Mesothelial cell of epicardium (in vitro differentiated cells): ENCODE data around the gene PYM1. TPM values are rescaled to one million over a fixed set of nuclear protein-coding genes. Genes with fewer than 3 reads are reported as not detected.

Experiments used
- DNase-seq, 2 experiments: peaks; one replicate each; pipeline ENCODE4 v3.0.0; 2021; ENCODE audit warnings: low spot score in 2 of 2; ENCODE audit not compliant: unreplicated experiment in 2 of 2
- H3K27ac Mint-ChIP-seq: 2 replicates; pipeline ENCODE4 v1.8.0; 2021; ENCODE audit warnings: mixed read lengths
- H3K27me3 Mint-ChIP-seq: 2 replicates; pipeline ENCODE4 v1.8.0; 2021; ENCODE audit warnings: low read depth, mixed read lengths
- H3K36me3 Mint-ChIP-seq: 2 replicates; pipeline ENCODE4 v1.8.0; 2021; ENCODE audit warnings: mixed read lengths
- H3K4me1 Mint-ChIP-seq: 2 replicates; pipeline ENCODE4 v1.8.0; 2021; ENCODE audit warnings: mixed read lengths
- H3K4me3 Mint-ChIP-seq: 2 replicates; pipeline ENCODE4 v1.8.0; 2021; ENCODE audit warnings: mild to moderate bottlenecking, moderate library complexity, mixed read lengths
- H3K9me3 Mint-ChIP-seq: 2 replicates; pipeline ENCODE4 v1.8.0; 2021; ENCODE audit warnings: mixed read lengths
- total RNA-seq: library from RNA; stranded (reverse); gene quantifications from 3 replicates; pipeline ENCODE4 v1.2.1, GENCODE V29; 2021
- TF ChIP-seq, protein P1 (sequence below): fragments of 200-600 bp; sonication (generic); IDR thresholded peaks from one replicate; pipeline ENCODE4 v1.5.0; 2021; ENCODE audit warnings: antibody characterized with exemption; ENCODE audit not compliant: unreplicated experiment

PYM1 gene
- total RNA-seq, 1 donor from 2014 or later: 22.9 TPM

GRCh38 chr12:55932551-55932910 lies 4.8 kb upstream of the PYM1 start:
- no peak for DNase-seq
- Mint-ChIP-seq H3K27me3 (no peaks in the 10 kb centered on the region), H3K27ac (peak overlapping the region; percentile 79), H3K36me3 (no peaks in the 10 kb centered on the region), H3K9me3 (no peaks in the 10 kb centered on the region), H3K4me3 (peak overlapping the region; percentile 76), H3K4me1 (peaks cover 38% of the 10 kb centered on the region)
- TF ChIP-seq, protein P1, sequence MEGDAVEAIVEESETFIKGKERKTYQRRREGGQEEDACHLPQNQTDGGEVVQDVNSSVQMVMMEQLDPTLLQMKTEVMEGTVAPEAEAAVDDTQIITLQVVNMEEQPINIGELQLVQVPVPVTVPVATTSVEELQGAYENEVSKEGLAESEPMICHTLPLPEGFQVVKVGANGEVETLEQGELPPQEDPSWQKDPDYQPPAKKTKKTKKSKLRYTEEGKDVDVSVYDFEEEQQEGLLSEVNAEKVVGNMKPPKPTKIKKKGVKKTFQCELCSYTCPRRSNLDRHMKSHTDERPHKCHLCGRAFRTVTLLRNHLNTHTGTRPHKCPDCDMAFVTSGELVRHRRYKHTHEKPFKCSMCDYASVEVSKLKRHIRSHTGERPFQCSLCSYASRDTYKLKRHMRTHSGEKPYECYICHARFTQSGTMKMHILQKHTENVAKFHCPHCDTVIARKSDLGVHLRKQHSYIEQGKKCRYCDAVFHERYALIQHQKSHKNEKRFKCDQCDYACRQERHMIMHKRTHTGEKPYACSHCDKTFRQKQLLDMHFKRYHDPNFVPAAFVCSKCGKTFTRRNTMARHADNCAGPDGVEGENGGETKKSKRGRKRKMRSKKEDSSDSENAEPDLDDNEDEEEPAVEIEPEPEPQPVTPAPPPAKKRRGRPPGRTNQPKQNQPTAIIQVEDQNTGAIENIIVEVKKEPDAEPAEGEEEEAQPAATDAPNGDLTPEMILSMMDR: no peak

DNA sequence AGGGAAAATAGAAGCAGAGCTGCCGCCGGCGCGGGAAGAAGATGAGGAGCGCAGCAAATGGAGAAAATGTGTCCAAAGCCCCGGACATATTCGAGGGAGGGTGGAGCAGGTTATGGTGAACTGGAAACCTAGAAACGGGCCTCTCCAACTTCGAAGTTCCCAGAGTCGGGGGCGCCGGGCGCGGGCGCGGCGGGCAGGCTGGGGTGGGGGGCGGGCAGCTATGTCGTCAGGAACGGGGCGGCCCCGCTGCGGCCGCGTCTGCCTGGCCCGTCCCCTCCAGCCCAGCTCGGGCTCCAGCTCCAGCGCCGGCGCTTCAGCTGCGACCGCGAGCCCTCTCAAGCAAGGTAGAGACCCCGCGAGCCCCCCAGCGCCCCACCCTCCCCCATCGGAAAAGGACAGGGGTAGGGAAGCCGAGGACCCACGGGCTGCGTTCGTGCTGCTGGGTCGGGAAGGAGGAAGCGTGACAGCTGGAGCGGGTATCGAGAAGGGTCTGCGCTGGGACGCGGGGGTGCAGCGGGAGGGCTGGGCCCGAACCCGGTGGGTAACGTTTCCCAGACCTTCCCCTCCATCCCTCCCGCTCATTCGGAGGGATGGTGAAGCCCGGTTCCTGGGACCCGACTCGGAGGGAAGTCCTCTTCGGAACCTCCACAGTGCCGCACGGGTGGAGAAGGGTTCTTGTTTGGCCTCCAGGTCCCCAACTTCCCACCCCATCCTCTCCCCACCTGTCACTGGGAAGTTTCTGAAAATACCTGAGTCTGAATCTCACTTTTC lies 4.3 kb upstream of the PYM1 start:
- Mint-ChIP-seq H3K27ac (peak overlapping the region; percentile 91), H3K4me1 (peaks cover 38% of the 10 kb centered on the region), H3K9me3 (no peaks in the 10 kb centered on the region), H3K27me3 (no peaks in the 10 kb centered on the region), H3K4me3 (peak overlapping the region; percentile 76), H3K36me3 (no peaks in the 10 kb centered on the region)
- TF ChIP-seq, protein P1: no peak
- DNase-seq: peak; percentile 38 to 59

GRCh38 chr12:55931317-55931779 lies 3.7 kb upstream of the PYM1 start:
- TF ChIP-seq, protein P1: no peak
- Mint-ChIP-seq H3K4me3 (peak overlapping the region; percentile 76), H3K36me3 (no peaks in the 10 kb centered on the region), H3K27me3 (no peaks in the 10 kb centered on the region), H3K27ac (peak overlapping the region; percentile 91), H3K9me3 (no peaks in the 10 kb centered on the region), H3K4me1 (peaks cover 38% of the 10 kb centered on the region)
- no peak for DNase-seq

- no peak for DNase-seq
- Mint-ChIP-seq H3K4me3 (peak within 1 kb of the TSS; percentile 76), H3K36me3 (no peaks in the 10 kb centered on the region), H3K27ac (peak within 1 kb of the TSS; percentile 91), H3K9me3 (no peaks in the 10 kb centered on the region), H3K27me3 (no peaks in the 10 kb centered on the region), H3K4me1 (peaks cover 43% of the 10 kb centered on the region)
- TF ChIP-seq, protein P1: peak; percentile 40
Observed at GRCh38 chr12:55930771-55931316, 3.1 kb upstream of the PYM1 start, which contains the start of gene DGKA. Gene DGKA, plus strand, starts transcription at chr12:55931162. Its CDS starts 5,342 bp downstream, at chr12:55936504.

GRCh38 chr12:55929306-55929791 lies 1.7 kb upstream of the PYM1 start:
- TF ChIP-seq, protein P1: no peak
- DNase-seq: no peak
- Mint-ChIP-seq H3K27me3 (no peaks in the 10 kb centered on the region), H3K4me1 (peaks cover 54% of the 10 kb centered on the region), H3K27ac (peak overlapping the region; percentile 40), H3K9me3 (no peaks in the 10 kb centered on the region), H3K36me3 (no peaks in the 10 kb centered on the region), H3K4me3 (peak overlapping the region; percentile 41)
